Measurements from ENCODE around the gene RFX2.
A peak's percentile ranks its signal among the peaks of the same experiment; 100 is the strongest.
"Not testable (repeated sequence)": the region's sequence is repeated elsewhere in the genome, so short reads cannot be mapped to it uniquely, and the experiment has no call there.

RFX2 gene

GRCh38 chr19:6033744-6034264 lies 76.5 kb downstream of the RFX2 start:
- DNase-seq: no peak

- DNase-seq: peak in 1 of 3 donors; percentile 10
Measured at GRCh38 chr19:6032827-6033226, 77.5 kb downstream of the RFX2 start.

DNA sequence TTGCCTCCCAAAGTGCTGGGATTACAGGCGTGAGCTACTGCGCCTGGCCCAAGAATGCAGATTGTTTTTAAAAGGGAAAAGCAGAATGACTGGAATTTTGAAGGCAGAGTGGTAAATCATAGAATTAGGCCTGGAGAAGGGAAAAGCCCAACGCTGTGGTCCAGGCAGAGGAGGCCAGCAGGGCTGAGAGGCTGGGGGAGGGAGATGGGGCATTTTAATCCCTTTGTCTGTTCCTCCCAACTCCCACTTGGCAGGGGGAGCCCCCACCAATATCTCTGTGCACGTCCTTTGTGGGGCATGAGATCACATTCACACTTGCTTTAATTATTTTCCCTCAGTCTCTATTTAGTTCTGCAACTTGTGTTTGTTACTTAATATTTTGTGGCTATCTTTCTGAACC lies 77.9 kb downstream of the RFX2 start:
- no peak for DNase-seq

GRCh38 chr19:6030214-6030507 lies 80.1 kb downstream of the RFX2 start:
- peak; percentile 63 to 80 (median 80) for DNase-seq

DNA sequence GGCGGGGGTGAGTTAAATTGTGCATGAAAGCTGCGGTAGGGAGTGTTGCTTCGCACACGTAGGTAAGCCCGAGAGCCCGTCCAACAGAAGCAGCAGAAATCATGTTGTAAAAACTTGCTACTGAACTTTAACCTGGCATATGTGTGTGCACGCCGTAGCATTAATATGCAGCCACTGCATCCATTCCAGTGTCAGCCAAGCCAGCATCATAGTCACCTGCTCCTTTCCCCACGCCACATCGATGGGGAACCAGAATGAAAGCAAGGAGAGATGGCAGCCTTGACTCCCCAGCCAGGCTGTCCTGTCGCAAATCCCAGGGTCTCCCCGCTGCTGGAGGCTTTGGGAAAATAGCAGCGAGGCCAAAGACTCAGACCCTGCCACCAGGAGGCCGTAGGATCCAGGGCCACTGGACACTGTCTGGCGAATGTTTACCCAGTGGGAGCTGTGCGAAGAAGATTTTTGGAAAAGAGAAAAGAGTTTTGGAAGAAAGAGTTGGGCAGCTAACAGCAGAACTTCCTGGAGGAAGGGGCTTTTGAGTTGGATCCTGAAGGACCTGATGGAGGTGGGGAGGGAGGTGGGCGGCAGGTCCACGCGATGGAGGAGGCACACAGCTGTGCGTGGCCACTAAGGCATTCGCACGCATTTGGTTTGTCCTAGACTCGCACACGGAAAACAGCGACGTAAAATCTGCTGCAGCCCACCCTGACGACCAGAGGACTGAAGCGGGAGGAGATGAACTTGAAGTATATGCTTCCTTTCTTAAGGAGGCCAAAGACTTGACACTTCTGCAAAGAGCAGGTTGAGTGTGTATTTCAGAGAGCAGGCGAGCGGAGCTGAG lies 83.7 kb downstream of the RFX2 start:
- DNase-seq: no peak

GRCh38 chr19:6024756-6025155 lies 85.5 kb downstream of the RFX2 start:
- DNase-seq: not testable (repeated sequence)

- no peak for DNase-seq
Measured at GRCh38 chr19:6023936-6024335, 86.4 kb downstream of the RFX2 start.

- peak in 1 of 3 donors; percentile 11 for DNase-seq
Measured at GRCh38 chr19:6023085-6023682, 87.1 kb downstream of the RFX2 start.

- DNase-seq: no peak
Measured at GRCh38 chr19:6022570-6023064, 87.7 kb downstream of the RFX2 start.

GRCh38 chr19:6021878-6022569 lies 88.3 kb downstream of the RFX2 start:
- peak; percentile 81 to 88 (median 87) for DNase-seq

GRCh38 chr19:6020972-6021805 lies 89.1 kb downstream of the RFX2 start:
- DNase-seq: no peak

DNA sequence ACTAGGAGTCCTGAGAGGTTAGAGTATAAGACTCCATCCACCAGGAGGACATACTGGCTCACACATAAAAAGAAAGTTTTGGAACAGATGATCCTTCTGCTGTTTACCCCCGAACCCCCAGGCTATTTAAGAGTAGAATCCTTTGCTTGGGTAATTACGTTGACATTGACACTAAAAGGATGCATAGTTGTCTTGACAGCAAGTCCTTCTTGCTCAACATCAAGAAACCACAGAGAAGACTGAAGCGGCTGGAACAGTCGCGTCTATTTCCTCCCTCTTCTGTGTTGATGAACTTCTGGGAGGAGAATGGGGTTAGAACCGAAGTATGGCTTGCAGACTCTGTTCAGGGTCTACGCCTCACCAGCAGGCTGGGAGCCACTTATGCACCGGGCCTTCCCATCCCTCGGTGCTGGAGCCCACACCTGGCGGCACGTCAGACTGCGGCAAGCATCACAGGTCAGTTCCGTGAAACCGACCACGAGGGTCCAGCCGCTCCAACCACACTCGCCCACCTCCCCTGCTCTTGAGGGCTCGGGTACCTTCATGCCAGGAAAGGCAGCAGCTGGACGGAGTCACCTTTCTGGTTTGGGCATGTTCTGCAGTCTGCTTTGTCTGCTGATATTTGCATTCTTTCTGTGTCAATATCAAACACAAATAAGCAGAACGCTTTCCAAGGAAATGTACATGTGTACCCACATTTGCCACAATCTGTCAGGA lies 90.0 kb downstream of the RFX2 start:
- DNase-seq: no peak

GRCh38 chr19:6018786-6019185 lies 91.5 kb downstream of the RFX2 start:
- no peak for DNase-seq

- no peak for DNase-seq
Measured at GRCh38 chr19:6017576-6017975, 92.7 kb downstream of the RFX2 start.

- DNase-seq: no peak
Measured at GRCh38 chr19:6015841-6016545, 94.3 kb downstream of the RFX2 start.

- DNase-seq: no peak
Measured at GRCh38 chr19:6014551-6015135, 95.7 kb downstream of the RFX2 start.

GRCh38 chr19:6012426-6013170 lies 97.7 kb downstream of the RFX2 start:
- no peak for DNase-seq

DNA sequence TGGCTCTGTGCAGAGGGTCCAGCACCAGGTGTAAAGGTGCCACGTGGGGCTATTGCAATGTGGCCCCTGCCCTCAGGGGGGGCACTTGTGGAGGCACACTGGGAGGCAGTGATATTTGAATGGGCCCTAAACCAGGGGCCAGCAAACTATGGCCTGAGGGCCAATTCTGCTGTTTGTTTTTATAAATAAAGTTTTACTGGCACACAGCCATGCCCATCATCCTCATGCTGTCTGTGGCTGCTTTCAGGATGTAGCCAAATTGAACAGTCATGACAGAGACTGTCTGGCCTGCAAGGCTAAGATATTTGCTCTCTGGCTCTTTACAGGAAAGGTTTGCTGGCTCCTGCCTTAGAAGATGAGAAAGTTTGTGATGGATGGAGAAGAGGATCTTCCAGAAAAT lies 98.5 kb downstream of the RFX2 start:
- DNase-seq: no peak

GRCh38 chr19:6011206-6011605 lies 99.1 kb downstream of the RFX2 start:
- DNase-seq: no peak

GRCh38 chr19:6010107-6010506 lies 100.2 kb downstream of the RFX2 start:
- no peak for DNase-seq

Measured in suppressor macrophage treated with lipopolysaccharide for 1 hour (primary cell).